Activated naive CD4-positive, alpha-beta T cell treated with anti-CD3 and anti-CD28 coated beads, Interleukin-2, amount 50 U/mL, for 72 hours (primary cell): Measurements from ENCODE around the gene RALGAPA2. TPM values are rescaled to one million over a fixed set of nuclear protein-coding genes. Genes with fewer than 3 reads are reported as not detected.

Experiments
- ATAC-seq, 2 donors: fragments of 150-1000 bp; cut with Tn5 transposase; 2 replicates each; pipeline ENCODE4 v1.10.0; 2021; ENCODE audit warnings: mild to moderate bottlenecking in 2 of 2, moderate library complexity in 2 of 2
- DNase-seq, 2 donors: peaks; one replicate each; pipeline ENCODE4 v3.0.0; 2021 to 2022; ENCODE audit warnings: low spot score in 2 of 2
- H3K27ac Mint-ChIP-seq, 2 donors: one replicate each; pipeline ENCODE4 v1.8.0; 2022; ENCODE audit warnings: mild to moderate bottlenecking in 2 of 2, mixed read lengths in 2 of 2
- H3K36me3 Mint-ChIP-seq, 2 donors: one replicate each; pipeline ENCODE4 v1.8.0; 2022; ENCODE audit warnings: mixed read lengths in 2 of 2
- H3K9me3 Mint-ChIP-seq, 2 donors: one replicate each; pipeline ENCODE4 v1.8.0; 2022; ENCODE audit warnings: mixed read lengths in 2 of 2
- total RNA-seq, 2 donors: library from RNA; stranded (reverse); gene quantifications; one replicate each; pipeline ENCODE4 v1.2.3, GENCODE V29; 2022

The RALGAPA2 gene
- total RNA-seq, 2 donors from 2014 or later, result 24.9 to 33.1 TPM

GRCh38 chr20:20417876-20418676, 294.4 kb downstream of the RALGAPA2 start:
- Mint-ChIP-seq H3K36me3 (peaks cover 12 to 25% of the 10 kb centered on the region in 2 donors), H3K9me3 (no peaks in the 10 kb centered on the region), H3K27ac (peak overlapping the region in 1 of 2 donors; percentile 42)
- ATAC-seq (peak in 1 of 2 donors; percentile 56), DNase-seq (no peak)

GRCh38 chr20:20415321-20415720, 297.1 kb downstream of the RALGAPA2 start:
- Mint-ChIP-seq H3K9me3 (no peaks in the 10 kb centered on the region), H3K27ac (peak overlapping the region in 1 of 2 donors; percentile 93), H3K36me3 (peaks cover 18 to 27% of the 10 kb centered on the region in 2 donors)
- DNase-seq (no peak), ATAC-seq (no peak)

GRCh38 chr20:20414640-20415220, 297.7 kb downstream of the RALGAPA2 start:
- no peak for ATAC-seq
- DNase-seq, result no peak
- peak overlapping the region; percentile 8 to 93 for H3K27ac Mint-ChIP-seq
- no peaks in the 10 kb centered on the region for H3K9me3 Mint-ChIP-seq
- peaks cover 18 to 27% of the 10 kb centered on the region in 2 donors for H3K36me3 Mint-ChIP-seq

- Mint-ChIP-seq H3K27ac (peak overlapping the region in 1 of 2 donors; percentile 93), H3K36me3 (peaks cover 18 to 27% of the 10 kb centered on the region in 2 donors), H3K9me3 (no peaks in the 10 kb centered on the region)
- no peak for DNase-seq
- no peak for ATAC-seq
Measured at GRCh38 chr20:20413810-20414281, 298.6 kb downstream of the RALGAPA2 start.

GRCh38 chr20:20412750-20413149, 299.7 kb downstream of the RALGAPA2 start:
- DNase-seq, result no peak
- ATAC-seq, result peak; percentile 52 to 91
- H3K9me3 Mint-ChIP-seq, result no peaks in the 10 kb centered on the region
- peaks cover 11 to 20% of the 10 kb centered on the region in 2 donors for H3K36me3 Mint-ChIP-seq
- H3K27ac Mint-ChIP-seq, result peak overlapping the region; percentile 33 to 93

GRCh38 chr20:20411836-20412235, 300.6 kb downstream of the RALGAPA2 start:
- ATAC-seq (no peak), DNase-seq (no peak)
- H3K36me3 Mint-ChIP-seq, result peaks cover 6 to 11% of the 10 kb centered on the region in 2 donors
- no peaks in the 10 kb centered on the region for H3K9me3 Mint-ChIP-seq
- H3K27ac Mint-ChIP-seq, result peak overlapping the region in 1 of 2 donors; percentile 93

GRCh38 chr20:20411402-20411801, 301.0 kb downstream of the RALGAPA2 start:
- peak overlapping the region in 1 of 2 donors; percentile 93 for H3K27ac Mint-ChIP-seq
- no peak for ATAC-seq
- H3K9me3 Mint-ChIP-seq, result no peaks in the 10 kb centered on the region
- DNase-seq, result no peak
- H3K36me3 Mint-ChIP-seq, result peaks cover 6 to 11% of the 10 kb centered on the region in 2 donors

- Mint-ChIP-seq H3K9me3 (no peaks in the 10 kb centered on the region), H3K36me3 (peaks cover 6 to 11% of the 10 kb centered on the region in 2 donors), H3K27ac (peak overlapping the region in 1 of 2 donors; percentile 93)
- DNase-seq, result no peak
- no peak for ATAC-seq
Measured at GRCh38 chr20:20410678-20411077, 301.8 kb downstream of the RALGAPA2 start.

GRCh38 chr20:20409331-20409730, 303.1 kb downstream of the RALGAPA2 start:
- no peak for ATAC-seq
- peaks cover 6 to 11% of the 10 kb centered on the region in 2 donors for H3K36me3 Mint-ChIP-seq

GRCh38 chr20:20407891-20408805, 304.3 kb downstream of the RALGAPA2 start:
- DNase-seq, result no peak
- H3K9me3 Mint-ChIP-seq, result no peaks in the 10 kb centered on the region
- H3K36me3 Mint-ChIP-seq, result peaks cover 6 to 11% of the 10 kb centered on the region in 2 donors
- no peak for ATAC-seq
- no peak overlapping the region for H3K27ac Mint-ChIP-seq

More at GRCh38 chr20:20409331-20409730, 303.1 kb downstream of the RALGAPA2 start:
- H3K27ac Mint-ChIP-seq, result no peak overlapping the region
- DNase-seq, result no peak
- no peaks in the 10 kb centered on the region for H3K9me3 Mint-ChIP-seq

- ATAC-seq (no peak), DNase-seq (no peak)
- no peaks in the 10 kb centered on the region for H3K9me3 Mint-ChIP-seq
- peaks cover 0 to under 1% of the 10 kb centered on the region in 2 donors for H3K36me3 Mint-ChIP-seq
- no peak overlapping the region for H3K27ac Mint-ChIP-seq
Measured at GRCh38 chr20:20406306-20406705, 306.1 kb downstream of the RALGAPA2 start.

- no peak for DNase-seq
- Mint-ChIP-seq H3K36me3 (no peaks in the 10 kb centered on the region), H3K27ac (peak overlapping the region in 1 of 2 donors; percentile 73), H3K9me3 (no peaks in the 10 kb centered on the region)
- ATAC-seq, result peak in 1 of 2 donors; percentile 24
Measured at GRCh38 chr20:20405623-20406022, 306.8 kb downstream of the RALGAPA2 start.

GRCh38 chr20:20404633-20405032, 307.8 kb downstream of the RALGAPA2 start:
- DNase-seq, result no peak
- no peaks in the 10 kb centered on the region for H3K36me3 Mint-ChIP-seq
- ATAC-seq, result peak in 1 of 2 donors; percentile 55
- no peaks in the 10 kb centered on the region for H3K9me3 Mint-ChIP-seq
- peak overlapping the region in 1 of 2 donors; percentile 46 for H3K27ac Mint-ChIP-seq

- no peak for ATAC-seq
- Mint-ChIP-seq H3K9me3 (no peaks in the 10 kb centered on the region), H3K36me3 (no peaks in the 10 kb centered on the region), H3K27ac (peak overlapping the region in 1 of 2 donors; percentile 65)
- DNase-seq, result no peak
Measured at GRCh38 chr20:20401991-20402390, 310.5 kb downstream of the RALGAPA2 start.

GRCh38 chr20:20399531-20400500, 312.6 kb downstream of the RALGAPA2 start:
- DNase-seq (no peak), ATAC-seq (no peak)
- no peaks in the 10 kb centered on the region for H3K36me3 Mint-ChIP-seq
- no peaks in the 10 kb centered on the region for H3K9me3 Mint-ChIP-seq
- peak overlapping the region in 1 of 2 donors; percentile 64 for H3K27ac Mint-ChIP-seq
